ENCODE results near the gene EML4. TPM values are rescaled to one million over a fixed set of nuclear protein-coding genes. Genes with fewer than 3 reads are reported as not detected.
A peak's percentile ranks its signal among the peaks of the same experiment; 100 is the strongest.

The EML4 gene
- total and polyA plus RNA-seq, 9 of the 15 experiments (the other 6 are each of a cell fraction or from before 2014, with no cell fraction given): 14.7 to 48.3 (median 36.5) TPM

GRCh38 chr2:42360890-42361727 is 192.0 kb downstream of the EML4 start, which contains the start of gene COX7A2L (continued):
- peak; percentile 41; the same call in 1 of the 2 replicates for TF ChIP-seq THAP12 (CRISPR knock-in tag; IDR thresholded peaks at IDR 0.05)
- TF ChIP-seq ARID4B (CRISPR knock-in tag; IDR thresholded peaks at IDR 0.05): no peak
- peak; percentile 33; the same call in 1 of the 2 replicates for TF ChIP-seq DPF2 (IDR thresholded peaks at IDR 0.05)
- peak in 1 of 2 experiments; percentile 33; a peak in 1 of 4 replicates for TF ChIP-seq RCOR1 (IDR thresholded peaks at IDR 0.05; ENCODE audit: borderline replicate concordance in 1 of 2, low read depth in 2 of 2, low read length in 2 of 2)
- TF ChIP-seq PHF20 (IDR thresholded peaks at IDR 0.05; ENCODE audit: partially characterized antibody): peak; percentile 84
- TF ChIP-seq ELK3 (CRISPR knock-in tag; IDR thresholded peaks at IDR 0.05): no peak
- peak; percentile 93 to 94 for TF ChIP-seq NRF1 (conservative IDR thresholded peaks at IDR 0.05 in 1 of 2, IDR thresholded peaks at IDR 0.05 in 1 of 2)
- TF ChIP-seq EGR1 (conservative IDR thresholded peaks at IDR 0.05): no peak
- no peak for TF ChIP-seq ZNF197 (CRISPR knock-in tag; IDR thresholded peaks at IDR 0.05; ENCODE audit: low read depth)
- TF ChIP-seq ZBTB49 (CRISPR knock-in tag; IDR thresholded peaks at IDR 0.05; ENCODE audit: borderline replicate concordance): 0 out of 2 replicates have a peak, but pooled peaks have one; percentile 70
- peak; percentile 85 for TF ChIP-seq RB1 (IDR thresholded peaks at IDR 0.05; ENCODE audit: low read depth)
- no peak for TF ChIP-seq KDM1A (IDR thresholded peaks at IDR 0.05)
- TF ChIP-seq CXXC5 (CRISPR knock-in tag; IDR thresholded peaks at IDR 0.05): peak; percentile 52; the same call in 1 of the 2 replicates
- peak; percentile 46 for TF ChIP-seq HMGN3 (IDR thresholded peaks at IDR 0.05; ENCODE audit: borderline replicate concordance, extremely low read depth, insufficient read length, low read depth, low read length)
